Ramos (cell line): Measurements from ENCODE around the gene KSR2.
"Not testable (repeated sequence)": the region's sequence is repeated elsewhere in the genome, so short reads cannot be mapped to it uniquely, and the experiment has no call there.

Source experiments
- in situ Hi-C: fragments of 300-500 bp; cut with MboI; formaldehyde crosslinking; loops from one replicate; pipeline ENCODE4 v1.14.3; 2022; ENCODE audit warnings: low sequenced_read_pairs; ENCODE audit not compliant: unreplicated experiment

The KSR2 gene

DNA sequence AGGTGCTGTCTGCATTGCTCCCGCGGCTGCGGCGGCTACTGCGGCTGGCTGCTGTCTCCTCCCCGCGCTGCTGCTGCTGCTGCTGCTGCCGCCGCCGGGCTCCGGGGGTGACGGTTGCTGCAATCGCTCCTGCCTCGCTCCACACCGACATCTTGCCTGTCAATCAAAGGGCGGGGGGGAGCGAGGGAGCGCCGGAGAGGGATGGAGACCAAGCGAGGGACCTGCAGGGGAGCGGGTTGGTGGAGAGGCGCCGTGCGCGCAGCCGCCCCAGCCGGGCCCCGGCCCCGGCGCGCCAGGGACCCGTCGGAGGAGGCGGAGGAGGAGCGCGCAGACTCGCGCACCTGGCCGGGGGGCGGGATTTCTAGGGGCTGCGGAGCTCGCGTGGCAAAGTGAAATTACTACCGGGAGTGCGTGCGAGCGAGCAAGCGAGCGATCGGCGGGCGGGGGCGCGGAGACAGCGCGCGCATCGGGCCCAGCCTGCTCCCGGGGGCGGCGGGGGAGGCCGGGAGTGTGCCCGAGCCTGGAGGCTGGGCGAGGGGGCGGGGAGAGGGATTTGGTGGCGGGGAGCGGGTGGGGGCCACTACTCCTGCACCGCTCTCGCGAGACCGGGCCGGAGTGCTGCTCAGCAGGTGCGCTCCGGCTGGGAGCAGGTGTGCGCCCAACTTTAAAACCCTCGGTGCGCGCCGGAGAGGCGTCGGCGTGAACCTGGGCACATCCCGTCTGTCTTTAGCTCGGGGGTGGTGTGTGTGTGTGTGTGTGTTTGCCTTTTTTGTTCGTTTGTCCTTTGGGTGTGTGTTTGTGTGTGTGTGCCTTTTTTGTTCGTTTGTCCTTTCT is at the start of gene KSR2:
TSS of gene KSR2 (minus strand) at position 165 of the 834 bp plus-strand sequence. CDS start 735 bp downstream, outside the sequence.
- in situ Hi-C loops: no loop called here

DNA sequence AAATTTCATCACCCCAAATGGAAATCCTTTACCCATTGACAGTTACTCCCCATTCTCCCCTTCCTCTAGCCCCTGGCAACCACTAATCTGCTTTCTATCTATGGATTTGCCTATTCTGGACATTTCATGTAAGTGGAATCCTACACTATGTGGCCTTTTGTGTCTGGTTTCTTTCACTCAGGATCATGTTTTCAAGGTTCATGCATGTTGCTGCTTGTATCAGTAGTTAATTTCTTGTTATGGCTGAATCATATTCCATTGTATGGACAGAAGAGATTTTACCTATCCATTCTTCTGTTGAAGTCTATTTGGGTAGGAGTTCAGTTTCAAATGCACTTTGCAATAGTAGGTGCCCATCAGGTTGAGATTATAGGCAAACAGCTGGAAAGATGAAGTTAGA is 49.1 kb upstream of the KSR2 start:
- in situ Hi-C loops: no loop called here

DNA sequence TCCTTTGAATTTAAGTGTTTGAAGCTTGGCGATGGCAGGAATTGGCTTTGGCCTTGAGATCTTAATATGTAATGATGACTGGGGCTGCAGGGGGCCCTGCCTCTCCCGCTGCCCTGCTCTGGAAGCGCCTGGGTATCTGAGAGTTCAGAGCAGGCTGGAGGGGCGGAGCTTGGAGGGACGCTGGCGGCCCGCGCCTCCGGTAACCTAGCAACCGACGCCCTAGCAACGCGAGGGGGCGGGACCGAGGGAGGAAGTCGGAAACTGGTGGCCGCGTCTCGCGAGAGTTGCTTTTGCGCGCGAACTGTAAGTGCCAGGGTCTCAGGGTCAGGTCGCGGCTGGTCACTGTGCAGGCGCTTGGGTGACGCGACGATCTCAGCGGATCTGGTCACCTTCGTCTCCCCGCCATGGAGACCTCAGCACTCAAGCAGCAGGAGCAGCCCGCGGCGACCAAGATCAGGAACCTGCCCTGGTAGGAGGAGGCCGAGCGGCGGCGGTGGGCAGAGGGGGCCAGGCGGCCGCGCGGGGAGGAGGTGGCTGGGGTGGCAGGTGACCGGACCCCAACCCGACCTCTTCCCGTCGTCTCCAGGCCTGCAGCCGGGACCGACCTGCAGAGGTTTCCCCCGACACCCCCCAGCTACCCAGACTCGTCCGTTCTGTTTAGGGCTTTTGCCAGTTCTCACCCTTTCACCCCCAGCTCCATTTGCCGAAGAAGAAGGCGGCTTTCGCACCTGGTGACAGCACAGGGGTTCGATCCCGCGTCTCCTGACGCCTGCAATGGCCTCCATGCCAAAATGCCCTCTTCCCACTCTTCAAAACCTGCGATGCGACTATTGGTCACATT is 47.9 kb upstream of the KSR2 start, which contains the start of gene RFC5:
TSS of gene RFC5 (plus strand) at position 280 of the 841 bp plus-strand sequence. CDS start at position 405, 125 bp downstream.
- in situ Hi-C loops: no loop called here

DNA sequence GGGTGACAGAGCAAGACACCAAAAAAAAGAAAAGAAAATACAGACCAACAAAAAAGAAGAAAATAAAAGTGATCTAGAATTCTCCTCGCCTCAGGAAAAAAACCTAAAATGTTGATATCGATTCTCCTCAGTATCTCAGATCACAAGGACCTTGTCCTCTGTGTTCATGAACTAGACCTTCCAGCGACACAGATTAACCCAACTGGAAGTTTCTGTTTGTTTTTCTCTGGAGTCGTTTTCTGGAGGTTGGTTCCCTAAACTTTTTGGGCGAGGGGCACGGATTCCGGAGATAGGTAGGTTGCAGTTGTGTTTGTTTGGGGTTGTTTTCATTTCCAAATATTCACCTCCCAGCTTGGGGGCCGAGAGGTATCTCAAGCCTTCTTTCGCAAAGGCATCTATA is 47.2 kb upstream of the KSR2 start:
- in situ Hi-C loops: no loop called here

DNA sequence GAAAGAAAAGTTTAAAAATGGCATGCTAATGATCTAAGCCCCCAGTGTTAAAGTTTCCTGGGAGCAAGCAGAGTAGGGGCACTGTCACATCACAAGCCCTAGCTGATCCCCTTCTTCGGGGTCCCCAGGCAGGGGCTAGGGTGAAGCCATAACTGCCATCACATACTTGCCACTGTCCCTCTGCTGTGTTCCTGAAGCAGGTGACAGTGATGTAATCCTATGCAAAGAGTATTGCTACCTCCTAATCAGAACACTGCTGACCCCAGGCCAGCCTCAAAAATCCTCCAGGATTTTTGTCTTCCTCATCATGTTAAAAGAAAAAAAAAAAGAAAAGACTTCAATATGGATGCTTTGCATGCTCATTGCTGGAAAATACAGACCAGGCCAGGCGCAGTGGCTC is 46.5 kb upstream of the KSR2 start:
- in situ Hi-C loops: no loop called here

DNA sequence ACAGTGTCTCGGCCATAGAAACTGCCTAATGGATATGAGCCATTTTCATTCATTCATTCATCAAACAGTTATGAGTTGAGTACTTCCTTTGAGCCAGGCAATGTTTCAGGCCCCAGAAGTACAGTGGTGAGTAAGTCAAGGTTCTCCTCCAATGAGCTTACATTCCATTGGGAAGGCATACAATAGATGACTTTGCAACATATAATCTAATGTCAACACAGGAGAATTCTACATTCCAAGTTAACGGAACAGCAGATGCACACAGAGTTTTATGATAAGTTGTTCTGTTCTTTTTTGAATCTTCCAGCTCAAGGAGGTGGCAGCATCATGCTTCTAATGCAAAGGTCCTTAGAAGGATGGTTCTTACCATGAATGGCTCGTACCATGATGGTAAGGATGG is 44.5 kb upstream of the KSR2 start:
- in situ Hi-C loops: no loop called here

DNA sequence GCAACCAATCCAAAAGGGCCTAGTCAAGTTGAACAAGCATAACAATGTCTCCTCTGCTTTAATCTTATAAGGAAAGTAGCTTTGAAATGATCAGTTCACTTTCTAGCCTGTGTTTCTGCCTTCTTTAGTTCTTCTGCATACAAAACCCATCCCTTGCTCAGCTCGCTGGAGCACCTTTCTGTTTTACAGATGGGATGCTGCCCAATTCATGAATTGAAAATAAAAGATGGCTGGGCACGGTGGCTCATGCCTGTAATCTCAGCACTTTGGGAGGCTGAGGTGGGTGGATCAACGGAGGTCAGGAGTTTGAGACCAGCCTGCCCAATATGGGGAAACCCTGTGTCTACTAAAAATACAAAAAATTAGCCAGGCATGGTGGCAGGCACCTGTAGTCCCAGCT is 43.2 kb upstream of the KSR2 start:
- in situ Hi-C loops: no loop called here

DNA sequence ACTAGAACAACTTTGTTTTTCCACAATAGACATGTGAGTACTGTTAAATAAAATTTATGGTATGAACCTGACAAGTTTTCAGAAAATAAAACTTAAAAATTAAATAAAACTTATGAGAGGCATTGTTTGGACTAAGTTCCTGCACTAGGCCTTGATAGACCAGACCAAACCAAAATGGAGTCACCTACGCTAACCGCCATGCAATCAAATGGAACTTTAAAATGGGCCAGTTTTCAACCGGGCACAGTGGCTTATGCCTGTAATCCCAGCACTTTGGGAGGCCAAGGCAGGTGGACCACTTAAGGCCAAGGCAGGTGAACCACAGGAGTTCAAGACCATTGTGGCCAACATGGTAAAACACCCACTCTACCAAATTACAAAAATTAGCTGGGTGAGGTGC is 42.6 kb upstream of the KSR2 start:
- in situ Hi-C loops: no loop called here

DNA sequence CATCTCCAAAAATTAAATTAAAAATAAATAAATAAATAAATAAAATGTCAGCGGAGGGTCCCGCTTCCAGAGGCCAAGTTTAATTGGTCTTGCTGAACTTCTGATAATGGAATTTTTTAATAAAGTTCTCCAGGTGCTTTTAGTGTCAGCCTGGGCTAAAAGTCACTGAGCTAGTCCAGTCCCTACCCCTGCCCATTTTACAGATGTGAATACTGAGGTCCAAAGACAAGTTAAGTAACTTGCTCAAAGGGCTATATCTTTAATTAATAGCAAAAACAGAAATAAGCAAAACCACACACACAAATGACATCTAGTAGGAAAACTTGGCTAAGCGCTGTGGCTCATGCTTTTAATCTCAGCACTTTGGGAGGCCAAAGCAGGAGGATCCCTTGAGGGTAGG is 42.1 kb upstream of the KSR2 start:
- in situ Hi-C loops: no loop called here

DNA sequence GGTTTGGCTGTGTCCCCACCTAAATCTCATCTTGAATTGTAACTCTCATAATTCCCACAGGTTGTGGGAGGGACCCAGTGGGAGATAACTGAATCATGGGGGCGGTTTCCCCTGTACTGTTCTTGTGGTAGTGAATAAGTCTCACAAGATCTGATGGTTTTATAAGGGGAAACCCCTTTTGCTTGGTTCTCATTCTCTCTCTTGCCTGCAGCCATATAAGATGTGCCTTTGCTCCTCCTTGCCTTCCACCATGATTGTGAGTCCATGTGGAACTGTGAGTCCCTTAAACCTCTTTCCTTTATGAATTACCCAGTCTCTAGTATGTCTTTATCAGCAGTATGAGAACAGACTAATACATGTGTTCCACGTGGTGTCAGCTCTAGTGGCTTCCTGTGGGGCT is 31.0 kb upstream of the KSR2 start:
- in situ Hi-C loops: not testable (repeated sequence)

DNA sequence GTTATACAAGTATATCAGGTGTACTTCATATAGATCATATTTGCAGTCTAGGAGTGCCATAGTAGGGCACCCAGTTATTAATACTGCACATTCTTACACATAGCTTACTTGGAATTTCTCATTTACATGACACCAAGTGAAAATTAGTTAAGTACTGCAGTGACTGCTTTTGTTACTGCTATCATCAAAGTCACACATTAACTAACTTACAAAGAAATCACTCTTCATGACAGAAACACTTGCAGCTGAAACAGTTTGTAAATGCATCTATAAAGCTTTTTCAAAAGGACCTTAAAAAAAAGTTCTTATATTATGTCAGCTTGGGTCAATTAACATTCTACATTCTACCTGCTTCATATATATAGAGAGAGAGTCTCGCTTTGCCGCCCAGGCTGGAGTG is 29.9 kb upstream of the KSR2 start:
- in situ Hi-C loops: no loop called here

DNA sequence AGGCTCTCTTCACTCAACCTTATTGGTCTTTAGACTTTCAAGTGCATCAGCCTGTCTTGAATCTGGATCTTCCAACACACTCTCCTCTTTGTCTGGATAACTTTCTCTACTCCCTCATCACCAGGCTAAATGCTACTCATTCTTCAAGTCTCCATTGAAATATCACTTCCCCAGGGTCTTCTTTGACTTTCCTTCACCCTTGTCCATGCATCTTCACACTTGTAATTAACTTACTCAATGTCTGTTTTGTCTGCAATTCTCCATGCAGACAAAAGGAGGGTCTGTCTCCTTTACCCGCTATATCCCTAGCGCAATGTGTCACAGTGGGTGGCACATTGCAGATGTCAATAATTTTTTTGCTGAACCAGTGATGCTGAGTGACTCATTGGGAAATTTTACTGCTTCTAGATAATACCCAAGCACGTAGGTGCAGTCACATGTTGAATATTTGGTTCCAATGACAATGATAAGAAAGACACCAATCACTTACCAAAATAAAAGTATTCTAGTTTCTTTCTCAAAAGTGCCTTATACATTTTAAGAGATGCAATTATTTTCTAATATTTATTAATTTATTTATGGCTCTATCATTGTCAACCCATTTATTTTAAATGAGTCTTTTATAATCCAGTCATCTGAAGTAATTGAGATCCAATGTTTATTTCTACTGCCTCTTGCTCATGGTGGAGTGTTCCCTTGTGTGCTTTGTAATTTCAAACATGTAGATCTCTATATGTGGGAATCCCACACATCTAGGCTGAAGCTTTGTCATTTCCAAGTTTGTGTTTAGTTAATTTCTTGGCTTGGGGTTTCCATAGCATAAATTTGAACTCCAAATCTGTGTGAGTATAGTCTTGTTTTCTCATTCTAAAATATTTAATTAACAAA is 26.0 kb upstream of the KSR2 start:
- in situ Hi-C loops: no loop called here

DNA sequence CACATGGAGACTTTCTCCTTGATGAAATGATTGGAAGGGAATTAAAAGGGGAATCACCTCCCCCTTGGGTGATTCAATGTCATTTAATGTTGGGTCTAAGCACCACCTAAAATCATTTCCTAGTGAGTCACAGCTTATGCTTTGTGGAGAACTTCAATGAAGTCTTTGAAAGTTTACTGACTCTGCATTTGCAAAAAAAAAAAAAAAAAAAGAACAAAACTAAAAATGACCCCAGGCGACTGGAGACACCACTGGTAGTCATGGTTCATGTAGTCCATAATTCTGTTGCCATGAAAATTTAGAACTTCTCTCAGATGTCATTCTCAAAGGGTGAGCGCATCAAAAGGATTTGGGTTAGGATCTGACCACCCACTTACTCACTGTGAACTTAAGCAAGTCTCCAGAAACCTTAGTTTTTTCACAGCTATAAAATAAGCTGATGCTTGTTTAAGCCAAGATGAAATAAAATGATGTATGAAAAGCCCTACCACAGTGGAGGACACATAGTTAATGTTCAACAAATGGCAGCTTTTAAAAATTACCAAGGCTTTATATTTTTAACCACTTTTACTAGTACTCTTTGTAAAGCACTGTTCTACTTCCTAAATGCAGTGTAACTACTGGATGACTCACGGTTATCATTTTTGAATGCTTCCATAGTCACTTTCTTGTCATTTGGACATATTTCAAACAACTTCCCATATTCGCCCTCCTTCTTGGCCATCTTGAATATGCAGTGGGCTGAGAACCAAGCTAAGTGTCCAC is 18.1 kb upstream of the KSR2 start:
- in situ Hi-C loops: no loop called here

DNA sequence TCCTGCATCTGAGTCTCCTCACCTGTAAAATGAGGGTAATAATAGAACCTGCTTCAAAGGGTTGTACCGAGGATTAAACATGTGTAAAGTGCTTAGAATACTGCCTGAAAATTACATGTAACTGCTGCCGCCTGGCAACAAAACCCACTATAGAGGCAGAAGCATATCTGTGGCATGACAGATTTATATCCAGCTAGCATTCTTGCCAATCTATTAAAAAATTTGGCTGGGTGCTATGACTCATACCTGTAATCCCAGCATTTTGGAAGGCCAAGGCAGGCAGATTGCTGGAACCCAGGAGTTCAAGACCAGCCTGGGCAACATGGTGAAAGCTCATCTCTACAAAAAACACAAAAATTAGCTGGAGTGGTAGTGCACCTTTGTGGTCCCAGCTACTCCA is 16.4 kb upstream of the KSR2 start:
- in situ Hi-C loops: no loop called here

DNA sequence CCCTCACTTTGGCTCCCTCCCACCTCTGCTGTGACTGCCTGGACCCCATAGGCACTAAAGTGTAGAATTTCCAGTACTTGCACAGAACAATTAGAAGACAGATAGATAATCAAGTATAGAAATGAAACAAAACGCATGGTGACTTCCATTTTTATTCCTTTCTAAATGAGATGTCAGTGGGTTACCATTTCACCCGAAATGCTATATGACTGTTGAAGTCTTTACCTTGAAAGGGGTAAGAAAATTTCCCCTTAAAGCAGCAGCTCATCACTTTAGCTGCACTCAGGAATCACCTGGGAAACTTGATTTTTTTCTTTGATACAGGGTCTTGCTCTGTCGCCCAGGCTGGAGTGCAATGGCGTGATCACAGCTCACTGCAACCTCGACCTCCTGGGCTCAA is 12.5 kb upstream of the KSR2 start:
- in situ Hi-C loops: no loop called here

DNA sequence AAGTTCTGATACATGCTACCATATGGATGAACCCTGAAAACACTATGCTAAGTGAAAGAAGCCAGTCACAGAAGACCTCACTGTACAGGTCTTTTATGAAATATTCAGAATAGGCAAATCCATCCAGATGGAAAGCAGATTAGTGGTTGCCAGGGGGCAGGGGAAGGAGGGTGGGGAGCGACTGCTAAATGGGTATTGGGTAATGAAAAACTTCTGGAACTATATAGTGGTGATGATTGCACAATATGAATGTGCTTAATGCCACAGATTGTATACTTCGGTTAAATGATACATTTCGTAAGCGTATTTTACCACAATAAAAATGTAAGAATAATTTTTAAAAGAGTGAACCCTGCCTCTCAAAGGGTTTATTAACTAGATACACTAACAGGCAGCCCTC is 11.8 kb upstream of the KSR2 start:
- in situ Hi-C loops: no loop called here

DNA sequence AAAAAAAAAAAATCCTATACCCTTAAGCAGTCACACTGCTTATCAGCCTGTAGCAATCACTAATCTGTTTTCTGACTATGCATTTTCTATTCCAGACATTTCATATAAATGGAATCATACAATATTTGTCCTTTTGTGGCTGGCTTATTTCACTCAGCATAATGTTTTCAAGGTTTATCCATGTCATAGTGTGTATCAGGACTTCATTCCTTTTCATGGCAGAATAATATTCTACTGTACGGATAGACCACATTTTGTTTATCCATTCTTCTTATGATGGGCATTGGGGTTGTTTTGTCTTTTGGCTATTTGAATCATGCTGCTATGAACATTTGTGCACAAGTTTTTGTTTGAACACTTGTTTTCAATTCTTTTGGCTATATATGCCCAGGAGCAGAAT is 8.6 kb upstream of the KSR2 start:
- in situ Hi-C loops: no loop called here

DNA sequence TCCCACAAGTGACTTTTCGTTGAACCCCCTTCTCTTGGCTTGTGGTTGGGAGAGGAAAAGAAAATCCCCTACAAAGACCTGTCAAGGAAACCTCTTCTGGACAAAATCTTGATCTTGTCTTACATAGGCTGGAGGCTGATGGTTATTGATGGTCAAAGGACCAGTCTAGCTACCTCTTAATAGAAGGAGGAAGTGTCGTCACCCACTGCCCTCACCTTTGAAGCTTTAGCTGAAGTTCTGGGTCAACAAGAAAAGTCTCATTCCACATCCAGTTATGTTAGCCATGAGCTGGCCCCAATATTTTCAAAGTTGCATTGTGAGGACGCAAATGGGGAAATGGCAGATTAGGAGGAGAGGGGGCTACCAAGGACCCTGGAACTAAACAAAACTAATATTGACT is 6.2 kb upstream of the KSR2 start:
- in situ Hi-C loops: no loop called here

DNA sequence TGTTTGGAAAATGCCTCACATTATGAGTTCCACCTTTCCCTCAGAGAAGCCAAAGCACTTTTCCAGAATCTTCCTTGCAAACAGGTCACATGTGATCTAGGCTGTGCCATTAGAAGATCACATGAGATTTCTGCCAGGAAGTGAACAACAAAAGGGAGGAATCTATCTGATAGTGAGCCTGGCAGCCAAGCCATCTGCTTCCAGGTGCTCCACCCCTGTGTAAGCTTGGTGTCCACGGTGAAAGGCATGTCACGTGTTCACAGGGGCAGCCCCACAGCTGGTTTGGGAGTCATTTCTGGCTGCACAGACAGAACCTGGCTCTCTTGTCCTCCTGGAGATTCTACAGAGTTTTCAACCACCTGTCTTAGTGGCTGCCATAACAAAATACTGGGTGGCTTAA is 3.5 kb upstream of the KSR2 start:
- in situ Hi-C loops: no loop called here

DNA sequence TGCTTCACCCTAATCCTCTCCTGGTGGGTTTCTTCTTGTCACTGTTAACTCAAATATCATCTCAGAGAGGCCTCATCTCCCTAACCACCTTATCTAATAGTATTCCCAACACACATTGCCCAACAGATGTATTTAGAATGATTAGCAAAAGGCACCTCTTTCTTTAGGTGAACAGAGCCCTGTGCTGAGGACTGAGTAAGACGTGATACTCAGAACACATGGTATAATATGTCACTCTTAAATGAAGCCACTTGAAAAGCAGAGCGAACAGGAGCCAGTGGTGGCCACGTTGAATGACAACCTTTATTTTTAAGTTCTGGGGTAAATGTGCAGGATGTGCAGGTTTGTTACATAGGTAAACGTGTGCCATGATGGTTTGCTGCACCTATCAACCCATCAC is 1.5 kb upstream of the KSR2 start:
- in situ Hi-C loops: no loop called here
